Vagina (tissue), 2 donors: ENCODE results near the gene GFER. TPM values are rescaled to one million over a fixed set of nuclear protein-coding genes. Genes with fewer than 3 reads are reported as not detected.

Experiments
- DNase-seq, 2 donors: peaks; one replicate each; pipeline ENCODE4 v3.0.0-alpha.2; 2017; ENCODE audit errors: extremely low spot score in 2 of 2
- H3K27ac ChIP-seq: fragments of 200-600 bp; sonication (generic); one replicate; pipeline ENCODE4 v1.5.1; 2019
- H3K27me3 ChIP-seq: fragments of 200-600 bp; sonication (generic); one replicate; pipeline ENCODE4 v1.5.1; 2019
- H3K36me3 ChIP-seq, 2 donors: fragments of 200-600 bp; sonication (generic); one replicate each; pipeline ENCODE4 v1.5.1; 2017 to 2019
- H3K4me1 ChIP-seq: fragments of 200-600 bp; sonication (generic); one replicate; pipeline ENCODE4 v1.5.1; 2019
- H3K4me3 ChIP-seq, 2 donors: fragments of 200-600 bp; sonication (generic); 1 replicate in 1 of 2; 2 replicates in 1 of 2; pipeline ENCODE4 v1.5.1; 2016 to 2019
- H3K9me3 ChIP-seq: fragments of 200-600 bp; sonication (generic); one replicate; pipeline ENCODE4 v1.5.1; 2019
- CTCF ChIP-seq, 3 experiments: fragments of 450-650 bp in 2 of 3; fragments of 200-600 bp in 1 of 3; sonication (generic) in 1 of 3; IDR thresholded peaks; one replicate each; pipeline ENCODE4 v1.5.1; 2017 to 2019; ENCODE audit warnings: antibody characterized with exemption in 3 of 3, mild to moderate bottlenecking in 2 of 3, moderate library complexity in 2 of 3
- POLR2A ChIP-seq, 2 donors: fragments of 450-650 bp; IDR thresholded peaks; one replicate each; pipeline ENCODE4 v1.6.1; 2017; ENCODE audit warnings: antibody characterized with exemption in 2 of 2, mild to moderate bottlenecking in 2 of 2, moderate library complexity in 2 of 2
- POLR2AphosphoS5 ChIP-seq, 2 donors: sonication (generic); formaldehyde crosslinking; IDR thresholded peaks; one replicate each; pipeline ENCODE4 v1.9.0; 2017; ENCODE audit warnings: antibody characterized with exemption in 2 of 2, mild to moderate bottlenecking in 2 of 2, low read depth in 1 of 2; ENCODE audit not compliant: insufficient read depth in 1 of 2
- intact Hi-C: fragments of 100-400 bp; cut with DNase I; formaldehyde crosslinking; loops from one replicate; pipeline ENCODE4 v1.15.1; 2023
- total RNA-seq: library from RNA; depleted of rRNA; stranded (reverse); fragments of >200 nt; gene quantifications from one replicate; pipeline ENCODE4 v1.2.3, GENCODE V29; 2016

The GFER gene
- total RNA-seq, 1 donor from 2014 or later = 11.5 TPM

- H3K27ac ChIP-seq = no peak overlapping the region
- TF ChIP-seq POLR2AphosphoS5 (IDR thresholded peaks at IDR 0.05; ENCODE audit: insufficient read depth in 1 of 2, low read depth in 1 of 2) (no peak), CTCF (IDR thresholded peaks at IDR 0.05) (no peak), POLR2A (IDR thresholded peaks at IDR 0.05) (no peak)
- H3K27me3 ChIP-seq = no peaks in the 10 kb centered on the region
- peaks cover 0 to 41% of the 10 kb centered on the region in 2 donors for H3K36me3 ChIP-seq
- DNase-seq = no peak
- no peaks in the 10 kb centered on the region for H3K9me3 ChIP-seq
- intact Hi-C loops = no loop called here
- H3K4me1 ChIP-seq = peaks cover 21% of the 10 kb centered on the region
- H3K4me3 ChIP-seq = no peak overlapping the region
Observed at GRCh38 chr16:1977875-1978268, 6.1 kb upstream of the GFER start.

GRCh38 chr16:1978476-1979120 lies 5.4 kb upstream of the GFER start:
- H3K4me1 ChIP-seq = peaks cover 21% of the 10 kb centered on the region
- H3K4me3 ChIP-seq = peak overlapping the region in 1 of 2 donors; percentile 32
- no peaks in the 10 kb centered on the region for H3K27me3 ChIP-seq

GRCh38 chr16:1979271-1980029 lies 4.5 kb upstream of the GFER start:
- Histone ChIP-seq H3K27me3 (no peaks in the 10 kb centered on the region), H3K4me3 (peak overlapping the region in 1 of 2 donors; percentile 32), H3K36me3 (peaks cover 0 to 39% of the 10 kb centered on the region in 2 donors), H3K9me3 (no peaks in the 10 kb centered on the region), H3K27ac (peak overlapping the region; percentile 49), H3K4me1 (peaks cover 20% of the 10 kb centered on the region)
- TF ChIP-seq POLR2A (IDR thresholded peaks at IDR 0.05) (no peak), POLR2AphosphoS5 (IDR thresholded peaks at IDR 0.05; ENCODE audit: insufficient read depth in 1 of 2, low read depth in 1 of 2) (peak in 1 of 2 donors; percentile 41)
- no peak for DNase-seq
- intact Hi-C loops = no loop called here

More at GRCh38 chr16:1978476-1979120, 5.4 kb upstream of the GFER start:
- intact Hi-C loops = no loop called here
- TF ChIP-seq CTCF (IDR thresholded peaks at IDR 0.05) (no peak), POLR2AphosphoS5 (IDR thresholded peaks at IDR 0.05; ENCODE audit: insufficient read depth in 1 of 2, low read depth in 1 of 2) (no peak), POLR2A (IDR thresholded peaks at IDR 0.05) (no peak)
- no peak for DNase-seq
- H3K36me3 ChIP-seq = peaks cover 0 to 41% of the 10 kb centered on the region in 2 donors
- H3K9me3 ChIP-seq = no peaks in the 10 kb centered on the region
- peak overlapping the region; percentile 49 for H3K27ac ChIP-seq

- DNase-seq = no peak
- peak overlapping the region in 1 of 2 donors; percentile 26 for H3K4me3 ChIP-seq
- no peak overlapping the region for H3K27ac ChIP-seq
- H3K27me3 ChIP-seq = no peaks in the 10 kb centered on the region
- TF ChIP-seq POLR2A (IDR thresholded peaks at IDR 0.05) = no peak
- no peak for TF ChIP-seq CTCF (IDR thresholded peaks at IDR 0.05)
- no peak for TF ChIP-seq POLR2AphosphoS5 (IDR thresholded peaks at IDR 0.05; ENCODE audit: insufficient read depth in 1 of 2, low read depth in 1 of 2)
- intact Hi-C loops = no loop called here
- H3K4me1 ChIP-seq = peaks cover 27% of the 10 kb centered on the region
- H3K36me3 ChIP-seq = peaks cover 0 to 32% of the 10 kb centered on the region in 2 donors
- H3K9me3 ChIP-seq = no peaks in the 10 kb centered on the region
Observed at GRCh38 chr16:1980030-1980769, 3.8 kb upstream of the GFER start.

- Histone ChIP-seq H3K27me3 (no peaks in the 10 kb centered on the region), H3K27ac (no peak overlapping the region), H3K9me3 (no peaks in the 10 kb centered on the region), H3K4me3 (no peak overlapping the region), H3K36me3 (peaks cover 0 to 28% of the 10 kb centered on the region in 2 donors), H3K4me1 (peaks cover 30% of the 10 kb centered on the region)
- intact Hi-C loops = no loop called here
- TF ChIP-seq CTCF (IDR thresholded peaks at IDR 0.05) (no peak), POLR2AphosphoS5 (IDR thresholded peaks at IDR 0.05; ENCODE audit: insufficient read depth in 1 of 2, low read depth in 1 of 2) (no peak), POLR2A (IDR thresholded peaks at IDR 0.05) (no peak)
- DNase-seq = no peak
Observed at GRCh38 chr16:1980770-1981087, 3.3 kb upstream of the GFER start.
